ENCODE measurements around the gene RAPGEF3.

RAPGEF3 gene

GRCh38 chr12:47776471-47777143 is 17.9 kb upstream of the RAPGEF3 start (continued):
- TF ChIP-seq, protein P1, sequence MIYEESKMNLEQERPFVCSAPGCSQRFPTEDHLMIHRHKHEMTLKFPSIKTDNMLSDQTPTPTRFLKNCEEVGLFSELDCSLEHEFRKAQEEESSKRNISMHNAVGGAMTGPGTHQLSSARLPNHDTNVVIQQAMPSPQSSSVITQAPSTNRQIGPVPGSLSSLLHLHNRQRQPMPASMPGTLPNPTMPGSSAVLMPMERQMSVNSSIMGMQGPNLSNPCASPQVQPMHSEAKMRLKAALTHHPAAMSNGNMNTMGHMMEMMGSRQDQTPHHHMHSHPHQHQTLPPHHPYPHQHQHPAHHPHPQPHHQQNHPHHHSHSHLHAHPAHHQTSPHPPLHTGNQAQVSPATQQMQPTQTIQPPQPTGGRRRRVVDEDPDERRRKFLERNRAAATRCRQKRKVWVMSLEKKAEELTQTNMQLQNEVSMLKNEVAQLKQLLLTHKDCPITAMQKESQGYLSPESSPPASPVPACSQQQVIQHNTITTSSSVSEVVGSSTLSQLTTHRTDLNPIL (CRISPR knock-in tag; IDR thresholded peaks at IDR 0.05; ENCODE audit: low read depth) = no peak
- TF ChIP-seq ZNF8 (CRISPR knock-in tag; IDR thresholded peaks at IDR 0.05) = no peak
- TF ChIP-seq PPARA (CRISPR knock-in tag; IDR thresholded peaks at IDR 0.05; ENCODE audit: borderline replicate concordance) = no peak
- no peak for TF ChIP-seq ZNF565 (CRISPR knock-in tag; conservative IDR thresholded peaks at IDR 0.05; ENCODE audit: low read depth)
- no peak for TF ChIP-seq ZC3H10 (CRISPR knock-in tag; IDR thresholded peaks at IDR 0.05)

DNA sequence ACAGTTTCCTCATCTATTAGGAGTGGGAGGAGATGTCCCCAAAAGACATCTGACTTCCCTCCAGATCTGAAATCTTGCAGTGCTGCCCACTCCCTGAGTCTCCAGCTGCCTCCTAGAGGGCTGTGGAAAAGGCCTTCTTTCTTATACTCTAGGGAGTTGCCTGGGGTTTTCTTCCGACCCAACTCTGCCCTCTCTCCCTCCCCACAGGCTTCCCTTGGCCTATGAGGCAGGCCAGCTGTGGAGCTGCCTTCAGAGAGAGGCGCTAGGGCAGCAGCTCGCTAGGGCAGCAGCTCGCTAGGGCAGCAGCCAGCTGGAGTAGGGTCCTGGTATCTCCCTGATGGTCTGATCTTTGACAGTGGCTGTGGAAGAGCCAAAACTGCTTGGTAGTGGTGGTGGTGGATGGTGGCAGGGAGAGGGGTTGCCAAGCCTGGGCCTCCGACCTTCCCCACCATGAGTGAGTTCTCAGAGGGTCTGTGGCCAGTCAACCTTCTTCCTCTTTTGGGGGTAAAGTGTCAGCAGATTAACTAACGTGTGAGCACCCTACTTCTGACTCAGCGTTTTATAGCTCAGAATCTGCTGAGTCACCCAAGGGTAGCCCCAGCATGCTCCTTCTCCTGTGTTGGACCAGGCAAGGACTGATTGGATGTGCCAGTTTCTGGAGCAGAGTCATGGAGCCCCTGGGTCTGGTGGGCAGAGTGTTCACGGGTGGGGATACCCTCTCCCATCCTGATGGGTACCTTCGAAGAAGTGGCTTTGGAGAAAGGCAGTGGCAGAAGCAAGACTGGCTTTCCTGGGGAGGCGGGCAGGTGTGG is 16.6 kb upstream of the RAPGEF3 start:
- no peak for TF ChIP-seq ESRRG (CRISPR knock-in tag; IDR thresholded peaks at IDR 0.05)
- TF ChIP-seq, protein P2, sequence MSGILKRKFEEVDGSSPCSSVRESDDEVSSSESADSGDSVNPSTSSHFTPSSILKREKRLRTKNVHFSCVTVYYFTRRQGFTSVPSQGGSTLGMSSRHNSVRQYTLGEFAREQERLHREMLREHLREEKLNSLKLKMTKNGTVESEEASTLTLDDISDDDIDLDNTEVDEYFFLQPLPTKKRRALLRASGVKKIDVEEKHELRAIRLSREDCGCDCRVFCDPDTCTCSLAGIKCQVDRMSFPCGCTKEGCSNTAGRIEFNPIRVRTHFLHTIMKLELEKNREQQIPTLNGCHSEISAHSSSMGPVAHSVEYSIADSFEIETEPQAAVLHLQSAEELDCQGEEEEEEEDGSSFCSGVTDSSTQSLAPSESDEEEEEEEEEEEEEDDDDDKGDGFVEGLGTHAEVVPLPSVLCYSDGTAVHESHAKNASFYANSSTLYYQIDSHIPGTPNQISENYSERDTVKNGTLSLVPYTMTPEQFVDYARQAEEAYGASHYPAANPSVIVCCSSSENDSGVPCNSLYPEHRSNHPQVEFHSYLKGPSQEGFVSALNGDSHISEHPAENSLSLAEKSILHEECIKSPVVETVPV (CRISPR knock-in tag; IDR thresholded peaks at IDR 0.05) = no peak
- TF ChIP-seq RARB (CRISPR knock-in tag; IDR thresholded peaks at IDR 0.05) = no peak
- no peak for TF ChIP-seq SNAI2 (CRISPR knock-in tag; IDR thresholded peaks at IDR 0.05)
- ATAC-seq = no peak

DNA sequence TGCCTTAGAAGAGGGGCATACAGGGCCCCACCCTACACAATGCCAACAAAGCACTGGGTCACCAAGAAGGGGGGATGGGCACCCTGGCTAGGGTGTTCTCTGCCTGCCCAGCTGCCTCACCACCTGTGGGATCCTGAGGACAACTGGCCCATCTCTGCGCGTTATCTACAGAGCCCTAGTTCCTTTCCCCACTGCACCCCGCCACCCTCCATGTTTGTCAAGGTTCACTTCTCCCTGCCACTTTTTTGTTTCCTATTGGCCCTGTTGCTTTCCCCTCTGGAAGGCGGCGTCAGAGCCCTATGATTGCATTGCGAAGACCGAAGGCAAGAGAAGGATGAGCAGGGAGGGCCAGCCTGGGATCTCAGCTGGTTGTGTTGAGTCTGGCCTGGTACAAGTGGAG is 16.0 kb upstream of the RAPGEF3 start:
- ATAC-seq = no peak
- no peak for TF ChIP-seq TOX (CRISPR knock-in tag; IDR thresholded peaks at IDR 0.05; ENCODE audit: borderline replicate concordance)
- TF ChIP-seq ZNF8 (CRISPR knock-in tag; IDR thresholded peaks at IDR 0.05) = no peak
- no peak for TF ChIP-seq TCF4 (CRISPR knock-in tag; IDR thresholded peaks at IDR 0.05; ENCODE audit: borderline replicate concordance)
- TF ChIP-seq ZC3H10 (CRISPR knock-in tag; IDR thresholded peaks at IDR 0.05) = no peak
- TF ChIP-seq ZFP3 (CRISPR knock-in tag; IDR thresholded peaks at IDR 0.05) = no peak
- no peak for TF ChIP-seq RARB (CRISPR knock-in tag; IDR thresholded peaks at IDR 0.05)
- no peak for TF ChIP-seq BACH2 (CRISPR knock-in tag; IDR thresholded peaks at IDR 0.05; ENCODE audit: borderline replicate concordance)
- TF ChIP-seq ISL1 (CRISPR knock-in tag; IDR thresholded peaks at IDR 0.05) = no peak
- no peak for TF ChIP-seq GLIS3 (CRISPR knock-in tag; IDR thresholded peaks at IDR 0.05)
- TF ChIP-seq ZFP30 (CRISPR knock-in tag; IDR thresholded peaks at IDR 0.05) = no peak
- TF ChIP-seq OSR1 (CRISPR knock-in tag; IDR thresholded peaks at IDR 0.05) = no peak
- TF ChIP-seq ZNF70 (CRISPR knock-in tag; IDR thresholded peaks at IDR 0.05) = no peak
- no peak for TF ChIP-seq ESRRG (CRISPR knock-in tag; IDR thresholded peaks at IDR 0.05)
- TF ChIP-seq ZNF565 (CRISPR knock-in tag; conservative IDR thresholded peaks at IDR 0.05; ENCODE audit: low read depth) = no peak

GRCh38 chr12:47773858-47774580 is 15.3 kb upstream of the RAPGEF3 start:
- ATAC-seq = peak; percentile 10
- TF ChIP-seq ZC3H10 (CRISPR knock-in tag; IDR thresholded peaks at IDR 0.05) (no peak), SNAI2 (CRISPR knock-in tag; IDR thresholded peaks at IDR 0.05) (no peak), ZFP3 (CRISPR knock-in tag; IDR thresholded peaks at IDR 0.05) (no peak), ZFP30 (CRISPR knock-in tag; IDR thresholded peaks at IDR 0.05) (no peak), ESRRG (CRISPR knock-in tag; IDR thresholded peaks at IDR 0.05) (no peak)
- TF ChIP-seq, protein P3, sequence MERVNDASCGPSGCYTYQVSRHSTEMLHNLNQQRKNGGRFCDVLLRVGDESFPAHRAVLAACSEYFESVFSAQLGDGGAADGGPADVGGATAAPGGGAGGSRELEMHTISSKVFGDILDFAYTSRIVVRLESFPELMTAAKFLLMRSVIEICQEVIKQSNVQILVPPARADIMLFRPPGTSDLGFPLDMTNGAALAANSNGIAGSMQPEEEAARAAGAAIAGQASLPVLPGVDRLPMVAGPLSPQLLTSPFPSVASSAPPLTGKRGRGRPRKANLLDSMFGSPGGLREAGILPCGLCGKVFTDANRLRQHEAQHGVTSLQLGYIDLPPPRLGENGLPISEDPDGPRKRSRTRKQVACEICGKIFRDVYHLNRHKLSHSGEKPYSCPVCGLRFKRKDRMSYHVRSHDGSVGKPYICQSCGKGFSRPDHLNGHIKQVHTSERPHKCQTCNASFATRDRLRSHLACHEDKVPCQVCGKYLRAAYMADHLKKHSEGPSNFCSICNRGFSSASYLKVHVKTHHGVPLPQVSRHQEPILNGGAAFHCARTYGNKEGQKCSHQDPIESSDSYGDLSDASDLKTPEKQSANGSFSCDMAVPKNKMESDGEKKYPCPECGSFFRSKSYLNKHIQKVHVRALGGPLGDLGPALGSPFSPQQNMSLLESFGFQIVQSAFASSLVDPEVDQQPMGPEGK (CRISPR knock-in tag; IDR thresholded peaks at IDR 0.05; ENCODE audit: borderline replicate concordance) = no peak
